Osteocyte (in vitro differentiated cells): Measurements from ENCODE around the gene OR5B21. TPM values are rescaled to one million over a fixed set of nuclear protein-coding genes. Genes with fewer than 3 reads are reported as not detected.

Experiments used
- DNase-seq: peaks from one replicate; pipeline ENCODE4 v3.0.0; 2021; ENCODE audit warnings: mixed read lengths; ENCODE audit not compliant: unreplicated experiment; ENCODE audit errors: extremely low spot score
- H3K27ac Mint-ChIP-seq: one replicate; pipeline ENCODE4 v1.8.0; 2021; ENCODE audit warnings: mild to moderate bottlenecking, mixed read lengths; ENCODE audit not compliant: unreplicated experiment
- H3K27me3 Mint-ChIP-seq: one replicate; pipeline ENCODE4 v1.8.0; 2021; ENCODE audit warnings: mixed read lengths; ENCODE audit not compliant: unreplicated experiment
- H3K36me3 Mint-ChIP-seq: one replicate; pipeline ENCODE4 v1.8.0; 2021; ENCODE audit warnings: mixed read lengths; ENCODE audit not compliant: unreplicated experiment
- H3K4me1 Mint-ChIP-seq: one replicate; pipeline ENCODE4 v1.8.0; 2021; ENCODE audit warnings: mixed read lengths; ENCODE audit not compliant: unreplicated experiment
- H3K4me3 Mint-ChIP-seq: one replicate; pipeline ENCODE4 v1.8.0; 2021; ENCODE audit warnings: mild to moderate bottlenecking, moderate library complexity, mixed read lengths; ENCODE audit not compliant: unreplicated experiment
- H3K9me3 Mint-ChIP-seq: one replicate; pipeline ENCODE4 v1.8.0; 2021; ENCODE audit warnings: mixed read lengths; ENCODE audit not compliant: unreplicated experiment
- total RNA-seq: library from RNA; stranded (reverse); gene quantifications from 2 replicates; pipeline ENCODE4 v1.2.1, GENCODE V29; 2021
- TF ChIP-seq, protein P1 (sequence below): fragments of 200-600 bp; sonication (generic); IDR thresholded peaks from 2 replicates; pipeline ENCODE4 v1.5.0; 2021; ENCODE audit warnings: antibody characterized with exemption, mild to moderate bottlenecking, moderate library complexity

OR5B21 gene
- total RNA-seq, 1 donor from 2014 or later = not detected

DNA sequence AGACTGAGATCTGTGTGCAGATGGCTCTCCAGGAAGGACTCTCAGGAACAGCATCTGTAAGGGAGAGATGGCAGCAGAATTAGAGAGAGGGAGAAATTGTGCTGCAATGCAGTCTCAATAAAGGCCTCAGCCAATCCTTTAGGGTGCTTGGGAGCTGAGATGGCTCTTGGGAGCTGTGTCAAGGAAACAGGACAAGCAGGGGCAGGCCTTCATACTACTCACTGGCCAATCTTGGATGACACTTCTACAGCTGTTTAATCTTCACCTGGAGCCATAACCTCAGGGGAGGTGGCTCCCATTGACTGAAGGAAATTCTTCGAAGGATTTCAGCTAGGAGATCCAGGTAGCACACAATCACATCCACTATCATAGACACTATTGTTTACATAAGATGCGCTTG lies 10.0 kb downstream of the OR5B21 start:
- H3K36me3 Mint-ChIP-seq = no peaks in the 10 kb centered on the region
- DNase-seq = no peak
- no peak overlapping the region for H3K27ac Mint-ChIP-seq
- H3K27me3 Mint-ChIP-seq = peaks cover 25% of the 10 kb centered on the region
- TF ChIP-seq, protein P1, sequence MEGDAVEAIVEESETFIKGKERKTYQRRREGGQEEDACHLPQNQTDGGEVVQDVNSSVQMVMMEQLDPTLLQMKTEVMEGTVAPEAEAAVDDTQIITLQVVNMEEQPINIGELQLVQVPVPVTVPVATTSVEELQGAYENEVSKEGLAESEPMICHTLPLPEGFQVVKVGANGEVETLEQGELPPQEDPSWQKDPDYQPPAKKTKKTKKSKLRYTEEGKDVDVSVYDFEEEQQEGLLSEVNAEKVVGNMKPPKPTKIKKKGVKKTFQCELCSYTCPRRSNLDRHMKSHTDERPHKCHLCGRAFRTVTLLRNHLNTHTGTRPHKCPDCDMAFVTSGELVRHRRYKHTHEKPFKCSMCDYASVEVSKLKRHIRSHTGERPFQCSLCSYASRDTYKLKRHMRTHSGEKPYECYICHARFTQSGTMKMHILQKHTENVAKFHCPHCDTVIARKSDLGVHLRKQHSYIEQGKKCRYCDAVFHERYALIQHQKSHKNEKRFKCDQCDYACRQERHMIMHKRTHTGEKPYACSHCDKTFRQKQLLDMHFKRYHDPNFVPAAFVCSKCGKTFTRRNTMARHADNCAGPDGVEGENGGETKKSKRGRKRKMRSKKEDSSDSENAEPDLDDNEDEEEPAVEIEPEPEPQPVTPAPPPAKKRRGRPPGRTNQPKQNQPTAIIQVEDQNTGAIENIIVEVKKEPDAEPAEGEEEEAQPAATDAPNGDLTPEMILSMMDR = no peak
- no peaks in the 10 kb centered on the region for H3K9me3 Mint-ChIP-seq
- H3K4me1 Mint-ChIP-seq = peaks cover 7% of the 10 kb centered on the region
- no peak overlapping the region for H3K4me3 Mint-ChIP-seq

DNA sequence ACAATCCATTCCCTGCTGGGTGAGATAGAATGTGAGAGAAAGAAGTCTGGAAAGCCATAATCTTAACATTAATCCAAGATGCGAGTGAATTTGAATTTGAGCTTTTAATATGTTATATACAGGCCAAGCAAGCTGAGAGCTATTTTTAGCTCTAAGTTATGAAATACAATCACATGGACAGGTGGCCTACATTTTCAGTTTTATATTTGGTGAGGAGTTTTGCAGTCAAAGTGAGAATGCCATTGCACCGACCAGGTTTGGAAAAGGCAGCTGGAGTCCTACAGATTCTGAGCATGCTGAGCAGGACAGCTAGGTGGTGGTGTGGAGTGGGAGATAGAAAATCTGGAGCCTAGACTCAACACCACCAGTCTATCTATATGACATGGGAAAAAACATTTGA lies 12.0 kb downstream of the OR5B21 start:
- no peaks in the 10 kb centered on the region for H3K36me3 Mint-ChIP-seq
- no peaks in the 10 kb centered on the region for H3K9me3 Mint-ChIP-seq
- no peak overlapping the region for H3K4me3 Mint-ChIP-seq
- peaks cover 7% of the 10 kb centered on the region for H3K4me1 Mint-ChIP-seq
- H3K27me3 Mint-ChIP-seq = peaks cover 19% of the 10 kb centered on the region
- no peak overlapping the region for H3K27ac Mint-ChIP-seq
- TF ChIP-seq, protein P1 = no peak
- DNase-seq = no peak

DNA sequence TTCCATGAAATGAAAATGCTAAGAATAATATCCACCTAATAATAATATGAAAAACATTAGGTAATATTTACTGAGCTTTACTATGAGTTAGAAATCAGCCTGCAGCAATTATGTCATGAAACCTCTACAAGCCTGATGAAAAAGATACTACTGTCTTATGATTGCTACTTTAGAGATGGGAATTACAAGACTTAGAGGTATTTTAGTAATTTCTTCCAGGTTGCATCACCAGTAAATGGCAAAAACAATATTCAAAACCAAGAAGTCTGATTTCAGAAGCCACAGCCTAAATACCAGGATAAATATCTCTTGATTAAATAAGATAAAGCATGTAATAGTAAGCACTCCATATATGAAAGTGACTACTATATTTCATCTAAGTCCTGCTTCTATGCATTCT lies 13.8 kb downstream of the OR5B21 start:
- H3K4me3 Mint-ChIP-seq = no peak overlapping the region
- H3K4me1 Mint-ChIP-seq = peaks cover 7% of the 10 kb centered on the region
- no peak overlapping the region for H3K27ac Mint-ChIP-seq
- H3K9me3 Mint-ChIP-seq = no peaks in the 10 kb centered on the region
- peaks cover 23% of the 10 kb centered on the region for H3K27me3 Mint-ChIP-seq
- no peak for DNase-seq
- no peaks in the 10 kb centered on the region for H3K36me3 Mint-ChIP-seq
- TF ChIP-seq, protein P1 = no peak

DNA sequence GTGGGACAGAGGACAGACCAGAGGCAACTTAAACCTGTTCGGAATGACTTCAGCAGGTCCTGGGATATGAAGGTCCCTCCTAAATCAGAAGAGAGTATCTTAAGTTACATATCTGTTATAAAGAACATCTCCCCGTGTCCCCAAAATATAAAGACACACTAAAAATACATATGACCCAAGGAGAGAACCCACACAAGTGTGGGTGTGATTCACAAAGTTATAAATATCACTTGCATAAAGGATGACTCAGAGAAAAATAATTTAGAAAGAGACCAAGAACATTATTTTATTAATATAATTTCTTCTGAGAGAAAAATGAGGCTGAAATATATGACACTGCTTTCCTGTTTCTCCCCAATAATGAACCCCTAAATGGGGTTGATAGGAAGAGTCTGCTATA lies 14.2 kb downstream of the OR5B21 start:
- Mint-ChIP-seq H3K27me3 (peaks cover 23% of the 10 kb centered on the region), H3K36me3 (no peaks in the 10 kb centered on the region), H3K9me3 (no peaks in the 10 kb centered on the region), H3K4me3 (no peak overlapping the region), H3K4me1 (peaks cover 7% of the 10 kb centered on the region), H3K27ac (no peak overlapping the region)
- TF ChIP-seq, protein P1 = no peak
- no peak for DNase-seq

DNA sequence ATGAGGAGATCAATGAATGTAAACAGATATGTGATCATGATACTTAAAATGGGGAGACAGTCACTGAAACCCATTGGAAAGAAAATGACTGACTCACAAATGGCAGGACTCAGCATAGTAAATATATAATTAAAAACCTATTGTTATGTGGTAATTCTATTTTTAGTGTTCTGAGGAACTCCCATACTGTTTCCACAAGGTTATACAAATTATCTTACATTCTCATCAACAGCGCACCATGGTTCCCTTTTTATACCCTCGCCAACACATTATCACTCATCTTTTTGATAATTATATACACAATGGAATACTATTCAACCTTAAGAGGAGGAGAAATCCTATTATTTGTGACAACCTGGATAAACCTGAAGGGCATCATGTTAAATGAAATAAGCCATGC lies 17.1 kb downstream of the OR5B21 start:
- Mint-ChIP-seq H3K27ac (no peak overlapping the region), H3K9me3 (no peaks in the 10 kb centered on the region), H3K4me1 (peaks cover 7% of the 10 kb centered on the region), H3K27me3 (peaks cover 25% of the 10 kb centered on the region), H3K36me3 (no peaks in the 10 kb centered on the region), H3K4me3 (no peak overlapping the region)
- DNase-seq = no peak
- TF ChIP-seq, protein P1 = no peak
